WTC11 (cell line): ENCODE measurements around the gene STK38L.

Experiments
- CREB1 ChIP-seq: sonication (generic); formaldehyde crosslinking; IDR thresholded peaks from 2 replicates; pipeline ENCODE4 v1.8.0; 2023; ENCODE audit warnings: mild to moderate bottlenecking, missing genetic modification reagents
- MAX ChIP-seq: sonication (generic); formaldehyde crosslinking; IDR thresholded peaks from 2 replicates; pipeline ENCODE4 v1.8.0; 2022; ENCODE audit warnings: mild to moderate bottlenecking, missing genetic modification reagents
- RELA ChIP-seq: sonication (generic); formaldehyde crosslinking; IDR thresholded peaks from 2 replicates; pipeline ENCODE4 v1.8.1; 2022; ENCODE audit warnings: missing genetic modification reagents, mild to moderate bottlenecking, borderline replicate concordance

GRCh38 chr12:27290501-27291168 is 46.5 kb downstream of the STK38L start:
- TF ChIP-seq MAX (no peak), RELA (CRISPR knock-in tag) (no peak), CREB1 (CRISPR knock-in tag) (no peak)
